HG03060 (cell line): ENCODE results near the gene ICAM1.
"Not testable (repeated sequence)": the region's sequence is repeated elsewhere in the genome, so short reads cannot be mapped to it uniquely, and the experiment has no call there.

Experiments used
- ATAC-seq: cut with Tn5 transposase; IDR thresholded peaks from one replicate; pipeline ENCODE4 v1.9.1; 2021; ENCODE audit warnings: low read depth, moderate number of reproducible peaks; ENCODE audit not compliant: unreplicated experiment

The ICAM1 gene, protein sequence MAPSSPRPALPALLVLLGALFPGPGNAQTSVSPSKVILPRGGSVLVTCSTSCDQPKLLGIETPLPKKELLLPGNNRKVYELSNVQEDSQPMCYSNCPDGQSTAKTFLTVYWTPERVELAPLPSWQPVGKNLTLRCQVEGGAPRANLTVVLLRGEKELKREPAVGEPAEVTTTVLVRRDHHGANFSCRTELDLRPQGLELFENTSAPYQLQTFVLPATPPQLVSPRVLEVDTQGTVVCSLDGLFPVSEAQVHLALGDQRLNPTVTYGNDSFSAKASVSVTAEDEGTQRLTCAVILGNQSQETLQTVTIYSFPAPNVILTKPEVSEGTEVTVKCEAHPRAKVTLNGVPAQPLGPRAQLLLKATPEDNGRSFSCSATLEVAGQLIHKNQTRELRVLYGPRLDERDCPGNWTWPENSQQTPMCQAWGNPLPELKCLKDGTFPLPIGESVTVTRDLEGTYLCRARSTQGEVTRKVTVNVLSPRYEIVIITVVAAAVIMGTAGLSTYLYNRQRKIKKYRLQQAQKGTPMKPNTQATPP

DNA sequence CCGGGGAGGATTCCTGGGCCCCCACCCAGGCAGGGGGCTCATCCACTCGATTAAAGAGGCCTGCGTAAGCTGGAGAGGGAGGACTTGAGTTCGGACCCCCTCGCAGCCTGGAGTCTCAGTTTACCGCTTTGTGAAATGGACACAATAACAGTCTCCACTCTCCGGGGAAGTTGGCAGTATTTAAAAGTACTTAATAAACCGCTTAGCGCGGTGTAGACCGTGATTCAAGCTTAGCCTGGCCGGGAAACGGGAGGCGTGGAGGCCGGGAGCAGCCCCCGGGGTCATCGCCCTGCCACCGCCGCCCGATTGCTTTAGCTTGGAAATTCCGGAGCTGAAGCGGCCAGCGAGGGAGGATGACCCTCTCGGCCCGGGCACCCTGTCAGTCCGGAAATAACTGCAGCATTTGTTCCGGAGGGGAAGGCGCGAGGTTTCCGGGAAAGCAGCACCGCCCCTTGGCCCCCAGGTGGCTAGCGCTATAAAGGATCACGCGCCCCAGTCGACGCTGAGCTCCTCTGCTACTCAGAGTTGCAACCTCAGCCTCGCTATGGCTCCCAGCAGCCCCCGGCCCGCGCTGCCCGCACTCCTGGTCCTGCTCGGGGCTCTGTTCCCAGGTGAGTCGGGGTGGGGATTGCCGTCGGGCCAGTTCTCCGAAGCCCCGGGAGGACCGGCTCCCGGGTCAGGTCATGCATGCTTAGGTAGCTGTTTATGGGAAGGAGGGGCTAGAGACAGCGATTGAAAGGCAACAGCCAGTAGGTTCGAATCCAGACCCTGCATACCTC, at the start of gene ICAM1:
Gene ICAM1 (plus strand): TSS at position 505 of the 779 bp plus-strand sequence. CDS start 40 bp downstream, at position 545.
- ATAC-seq: no peak

DNA sequence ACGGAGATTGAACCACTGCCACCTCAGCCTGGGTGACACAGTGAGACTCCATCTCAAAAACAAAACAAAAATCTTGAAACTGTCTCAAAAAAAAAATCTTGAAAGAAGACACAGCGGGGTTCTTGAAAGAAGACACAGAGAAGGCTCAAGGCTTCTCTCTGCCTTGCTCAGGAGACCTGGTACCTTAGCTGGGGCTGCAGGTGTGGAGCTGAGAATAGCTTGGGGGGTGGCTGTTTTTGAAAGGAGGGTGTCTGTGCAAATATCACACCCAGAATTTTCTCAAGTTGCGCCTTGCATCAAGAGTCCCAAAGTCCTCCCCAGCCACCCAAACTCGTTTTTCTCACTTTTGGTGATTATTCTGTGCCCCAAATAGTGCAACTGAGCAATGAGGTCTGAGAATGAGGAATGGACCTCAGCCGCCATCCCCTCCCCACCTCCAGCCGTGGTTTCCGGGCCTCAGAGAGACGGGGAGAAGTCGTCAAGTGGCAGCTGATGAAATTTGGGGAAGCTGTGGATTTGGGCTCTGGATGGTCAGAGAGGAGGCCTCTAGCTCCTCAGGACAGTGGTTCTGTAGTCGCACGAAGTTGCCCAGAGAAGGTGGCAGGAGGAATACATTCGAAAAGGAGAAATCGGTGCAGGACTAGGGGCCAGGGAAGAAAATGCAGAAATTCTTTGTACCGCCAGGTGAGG, 48.6 kb upstream of the ICAM1 start:
- no peak for ATAC-seq

DNA sequence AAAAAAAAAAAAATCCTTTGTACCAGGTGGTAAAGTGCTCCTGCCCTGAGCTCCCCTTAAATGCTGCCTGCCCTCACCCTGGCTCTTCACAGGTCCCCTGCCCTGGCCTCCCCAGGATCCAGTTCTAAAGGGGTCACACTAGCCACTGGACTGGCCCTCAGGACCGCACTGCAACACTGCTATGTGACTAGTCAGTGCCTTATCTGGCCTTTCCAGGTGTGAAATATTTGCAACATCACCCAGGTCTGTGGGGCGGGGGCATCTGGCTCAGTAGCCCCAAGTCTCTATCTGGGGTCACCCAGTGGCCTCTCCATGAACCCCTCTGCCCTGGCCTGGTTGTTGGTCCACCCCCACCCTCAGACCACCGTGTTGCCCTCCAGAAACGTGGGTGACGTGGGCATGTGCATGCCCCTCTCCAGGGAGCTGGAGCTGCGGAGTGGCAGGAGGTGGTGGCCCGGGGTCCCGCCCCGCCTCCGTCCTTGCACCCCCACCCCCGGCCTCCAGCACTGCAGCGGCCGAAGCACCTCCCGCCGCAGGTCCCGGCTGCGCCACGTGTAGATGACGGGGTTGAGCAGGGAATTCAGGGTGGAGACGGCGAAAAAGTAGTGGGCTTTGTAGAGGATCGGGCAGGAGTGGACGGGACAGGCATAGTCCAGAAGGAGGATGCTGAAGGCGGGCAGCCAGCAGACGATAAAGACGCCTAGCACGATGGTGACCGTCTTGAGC, 47.3 kb upstream of the ICAM1 start:
- no peak for ATAC-seq

DNA sequence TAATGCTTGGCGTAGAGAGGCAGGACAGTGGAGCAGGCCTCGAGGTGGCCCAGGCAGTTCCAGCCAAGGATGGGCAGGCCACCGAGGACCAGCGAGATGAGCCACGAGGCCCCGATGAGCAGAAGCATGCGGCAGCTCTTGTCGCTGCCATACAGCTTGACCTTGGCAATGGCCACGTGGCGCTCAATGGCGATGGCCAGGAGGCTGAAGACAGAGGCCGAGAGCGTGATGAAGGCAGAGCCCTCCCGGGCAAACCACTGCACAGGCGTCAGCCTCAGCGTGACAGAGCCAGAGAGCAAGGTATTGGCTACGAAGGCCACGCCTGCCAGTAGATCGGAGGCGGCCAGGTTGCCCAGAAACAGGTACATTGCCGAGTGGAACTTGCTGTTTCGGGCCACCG, 46.6 kb upstream of the ICAM1 start:
- no peak for ATAC-seq

DNA sequence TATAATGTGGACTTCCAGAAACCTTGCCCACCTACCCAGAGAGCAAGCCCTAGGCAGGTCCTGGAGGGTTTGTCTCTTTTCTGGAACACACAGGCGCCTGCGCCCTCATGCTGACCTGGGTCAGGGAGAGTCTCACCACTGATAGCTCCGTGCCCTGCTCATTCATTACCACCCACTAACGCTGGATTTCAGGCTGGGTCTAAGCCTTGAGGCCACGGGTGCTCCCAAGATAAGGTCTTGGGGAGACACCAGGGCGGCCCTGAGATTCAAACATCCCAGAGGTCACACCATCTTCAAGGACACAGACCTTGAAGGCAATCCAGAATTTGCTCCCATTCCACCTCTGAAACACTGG, 44.9 kb upstream of the ICAM1 start:
- no peak for ATAC-seq

DNA sequence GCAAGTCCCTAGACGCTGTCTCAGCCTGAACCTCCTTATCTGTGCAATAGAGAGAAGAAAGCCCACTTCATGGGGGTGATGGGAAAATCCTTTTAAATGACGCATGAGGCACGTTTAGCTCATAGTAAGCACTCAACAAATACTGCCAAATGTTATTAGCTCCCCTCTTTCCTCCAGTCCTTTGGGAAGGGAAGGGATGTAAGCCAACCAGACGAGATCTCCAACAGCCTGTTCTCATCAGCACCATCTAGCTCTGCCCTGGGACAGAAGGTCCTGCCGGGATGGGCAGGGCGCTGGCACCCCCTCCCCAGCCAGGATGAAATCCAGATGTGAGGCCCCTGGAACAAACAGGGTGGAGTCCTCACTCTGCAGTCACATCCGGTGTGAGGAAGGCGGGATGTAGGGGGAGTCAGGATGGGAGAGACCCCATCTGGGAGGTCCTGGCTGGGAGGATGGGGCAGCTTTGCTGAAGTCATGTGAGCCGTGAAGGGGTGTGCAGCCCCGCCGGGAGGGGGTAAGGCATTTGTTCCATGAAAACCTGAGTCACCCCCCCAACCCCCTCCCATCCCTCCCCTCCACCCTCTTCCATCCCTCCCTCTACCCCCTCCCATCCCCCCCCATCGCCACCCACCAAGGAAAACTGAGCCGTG, 44.4 kb upstream of the ICAM1 start:
- ATAC-seq: no peak

DNA sequence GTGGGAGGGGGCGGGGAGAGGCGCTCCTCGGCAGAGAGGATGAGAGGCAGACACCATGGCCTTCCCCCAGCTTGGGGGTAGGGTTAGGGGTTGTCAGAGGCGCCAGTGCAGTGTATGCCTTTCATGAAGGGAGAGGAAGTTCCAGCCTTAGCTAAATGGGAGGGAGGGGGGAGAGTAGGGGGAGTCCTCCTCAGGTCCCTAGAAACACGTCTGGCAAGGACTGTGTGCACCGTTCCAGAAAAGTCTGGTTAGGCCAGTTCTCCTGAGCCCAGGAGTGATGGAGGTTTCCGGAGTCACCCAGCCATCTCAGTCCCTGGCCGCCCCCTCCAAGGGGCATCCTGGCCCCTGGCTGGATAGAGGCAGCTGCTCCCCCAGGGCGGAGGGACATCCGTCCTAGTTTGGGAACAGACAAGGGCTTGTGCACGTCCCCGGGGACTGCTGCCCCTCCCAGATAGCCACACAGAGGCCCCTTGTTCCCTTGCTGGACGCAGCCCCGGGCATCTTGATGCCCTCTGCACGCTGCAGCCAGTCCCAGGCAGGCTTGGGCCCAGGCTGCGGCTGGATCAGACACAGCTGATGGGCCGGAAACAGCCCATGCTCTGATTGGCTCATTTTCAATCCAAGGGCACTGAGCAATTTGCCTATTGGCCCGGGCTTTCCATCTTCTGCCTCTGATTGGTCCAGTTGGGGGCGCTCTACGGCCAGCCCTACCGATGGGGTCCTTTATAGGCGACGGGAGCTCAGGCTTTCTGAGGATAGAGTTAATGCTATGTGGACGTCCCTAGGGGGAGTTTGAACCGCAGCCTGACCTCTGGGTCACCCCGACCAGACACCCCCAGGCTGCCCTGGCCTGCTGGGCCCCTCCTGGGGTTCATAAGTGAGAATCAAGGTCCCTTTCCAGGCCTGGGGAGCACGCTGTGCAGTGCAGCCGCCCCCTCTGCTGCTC, 43.6 kb upstream of the ICAM1 start:
- ATAC-seq: no peak

DNA sequence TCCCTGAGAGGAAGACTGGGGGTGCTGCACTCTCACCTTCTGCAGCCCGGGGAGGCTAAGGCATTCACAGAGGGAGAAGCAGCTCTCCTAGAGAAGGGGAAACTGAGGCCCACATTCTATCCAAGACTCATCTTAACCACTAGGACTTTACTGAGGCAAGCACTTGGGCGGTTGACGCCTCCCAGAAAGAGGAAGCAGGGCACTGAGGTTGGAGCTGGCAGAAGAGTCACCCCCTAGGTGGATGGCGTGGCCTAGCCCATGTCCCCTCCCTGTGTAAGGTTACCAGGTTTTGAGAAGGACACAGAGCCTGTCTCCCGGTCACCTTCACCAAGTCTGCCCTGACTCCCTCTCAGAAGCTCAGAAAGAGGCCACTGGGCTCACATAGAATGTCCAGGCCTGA, 42.5 kb upstream of the ICAM1 start:
- ATAC-seq: no peak

DNA sequence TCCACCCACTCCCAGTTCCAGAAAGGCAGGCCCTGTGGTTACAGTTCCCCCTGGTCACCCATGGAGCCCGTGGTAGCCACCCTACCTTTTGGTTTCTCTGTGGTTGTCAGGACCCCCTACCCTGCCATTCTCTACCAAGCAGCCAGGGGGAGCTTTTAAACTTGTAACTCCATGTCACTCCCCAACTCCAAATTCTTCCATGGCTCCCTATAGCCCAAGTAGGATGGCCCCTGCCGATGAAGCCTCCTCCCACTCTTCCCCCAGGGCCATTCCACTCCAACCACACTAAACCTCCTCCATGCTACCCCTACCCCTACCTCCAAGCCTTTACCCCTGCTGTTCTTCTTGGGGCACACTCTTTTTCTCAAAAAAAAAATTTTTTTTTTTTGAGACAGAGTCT, 42.0 kb upstream of the ICAM1 start:
- no peak for ATAC-seq

DNA sequence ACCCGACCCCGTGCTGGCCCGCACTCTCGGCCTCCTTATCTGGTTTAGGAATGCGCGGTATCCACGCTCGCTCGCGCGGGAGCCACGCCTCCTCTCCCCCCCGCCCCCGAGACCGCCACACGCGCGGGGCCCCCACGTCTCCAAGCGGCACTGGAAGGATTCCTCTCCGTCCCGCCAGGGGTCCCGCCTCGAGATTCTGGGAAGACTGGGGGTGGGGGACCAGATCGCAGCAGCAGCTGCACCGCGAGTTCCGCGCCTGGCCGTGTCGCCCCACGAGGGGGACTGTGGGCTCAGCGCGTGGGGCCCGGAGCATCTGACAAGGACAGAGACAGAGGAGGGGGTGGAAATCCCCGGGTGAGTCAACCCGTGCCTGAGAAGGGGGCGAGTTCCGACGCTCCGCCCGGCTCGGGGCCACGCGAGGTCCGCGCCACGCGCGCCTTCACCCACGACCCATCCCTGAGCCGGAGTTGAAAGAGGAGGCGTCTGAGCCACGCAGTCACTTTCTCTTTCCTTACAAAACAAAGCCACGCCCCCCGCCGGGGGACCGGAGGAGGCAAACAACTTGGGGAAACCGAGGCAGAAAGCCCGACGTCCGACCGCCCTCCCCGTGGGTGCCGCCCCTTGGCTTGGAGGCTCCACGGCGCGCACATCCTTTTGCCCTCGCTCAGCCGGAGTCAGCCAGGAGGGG, 40.6 kb upstream of the ICAM1 start:
- no peak for ATAC-seq

DNA sequence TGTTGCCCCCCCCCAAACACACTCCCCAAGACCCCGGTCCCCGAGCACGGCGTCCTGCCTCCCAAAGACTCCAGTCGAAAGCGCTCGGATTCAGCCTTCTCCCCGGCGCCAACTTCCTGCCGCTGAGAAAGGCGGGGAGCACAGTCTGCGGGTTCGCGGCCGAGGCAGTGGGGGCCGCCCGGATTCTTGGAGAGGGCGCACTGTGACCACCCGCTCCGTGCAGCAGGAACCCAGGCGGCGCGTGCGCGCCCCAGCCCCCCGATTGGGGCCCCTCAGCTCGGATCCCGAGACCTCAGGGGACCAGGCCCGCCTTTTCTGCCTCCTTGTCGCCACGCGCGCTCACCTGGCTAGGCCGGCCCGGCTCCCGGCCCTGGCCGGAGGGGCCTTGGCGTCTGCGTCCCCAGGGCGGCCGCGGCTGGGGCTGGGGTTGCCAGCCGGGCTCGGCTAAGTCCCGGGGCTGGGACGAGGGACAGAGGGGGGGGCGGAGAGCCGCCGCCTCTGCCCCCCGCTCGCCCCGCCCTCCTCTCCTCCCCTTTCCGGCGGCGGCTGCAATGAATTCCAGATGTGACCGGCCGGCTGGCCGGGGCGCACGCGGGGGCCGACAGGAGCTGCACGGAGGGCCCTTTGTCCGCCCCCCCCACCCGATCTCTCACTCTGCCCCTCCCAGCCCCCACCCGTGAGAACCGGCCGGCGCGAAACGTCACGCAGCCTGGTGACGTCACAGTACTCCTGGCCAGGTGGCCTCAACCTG, 39.9 kb upstream of the ICAM1 start, which contains the start of gene S1PR2:
Gene S1PR2 (minus strand): TSS at position 471 of the 751 bp plus-strand sequence. CDS start 6,426 bp downstream, outside the sequence.
- no peak for ATAC-seq

DNA sequence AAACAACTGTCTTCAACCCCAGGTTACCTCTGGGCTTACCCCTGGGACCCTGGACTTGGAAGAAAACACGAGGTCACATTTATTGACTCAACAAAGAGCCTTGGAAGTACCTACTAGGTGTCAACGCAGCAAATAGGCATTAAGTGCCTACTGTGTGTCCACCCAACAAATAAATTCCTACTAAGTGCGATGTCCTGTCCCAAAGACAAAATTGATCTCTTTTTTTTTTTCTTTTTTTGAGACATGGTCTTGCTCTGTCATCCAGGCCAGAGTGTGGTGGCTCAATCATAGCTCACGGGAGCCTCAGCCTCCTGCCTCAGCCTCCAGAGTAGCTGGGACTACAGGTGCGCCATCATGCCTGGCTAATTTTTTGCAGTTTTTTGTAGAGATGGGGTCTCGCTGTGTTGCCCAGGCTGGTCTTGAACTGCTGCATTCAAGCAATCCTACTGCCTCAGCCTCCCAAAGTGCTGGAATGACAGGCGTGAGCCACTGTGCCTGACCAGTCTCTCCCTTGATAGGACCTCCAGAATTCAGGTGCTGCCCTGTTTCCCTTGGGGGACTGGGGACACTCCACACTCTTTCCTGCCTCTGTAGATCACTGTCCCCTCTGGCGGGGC, 39.2 kb upstream of the ICAM1 start:
- ATAC-seq: no peak

DNA sequence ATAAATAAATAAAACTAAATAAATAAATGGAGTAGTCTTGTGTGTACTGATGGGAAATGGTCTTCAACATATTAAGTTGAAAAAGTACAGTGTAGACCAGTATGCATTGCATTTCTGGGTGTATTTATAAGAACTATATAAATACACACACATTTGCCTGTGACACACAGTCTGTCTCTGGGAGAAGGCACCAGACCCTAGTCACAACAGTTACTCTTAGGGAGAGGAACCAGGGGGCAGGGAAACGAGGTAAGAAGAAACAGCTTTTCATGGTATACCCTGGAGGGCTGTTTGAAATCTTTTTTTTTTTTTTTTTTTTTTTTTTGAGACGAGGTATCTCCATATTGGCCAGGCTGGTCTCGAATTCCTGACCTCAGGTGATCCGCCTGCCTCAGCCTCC, 37.0 kb upstream of the ICAM1 start:
- ATAC-seq: no peak

DNA sequence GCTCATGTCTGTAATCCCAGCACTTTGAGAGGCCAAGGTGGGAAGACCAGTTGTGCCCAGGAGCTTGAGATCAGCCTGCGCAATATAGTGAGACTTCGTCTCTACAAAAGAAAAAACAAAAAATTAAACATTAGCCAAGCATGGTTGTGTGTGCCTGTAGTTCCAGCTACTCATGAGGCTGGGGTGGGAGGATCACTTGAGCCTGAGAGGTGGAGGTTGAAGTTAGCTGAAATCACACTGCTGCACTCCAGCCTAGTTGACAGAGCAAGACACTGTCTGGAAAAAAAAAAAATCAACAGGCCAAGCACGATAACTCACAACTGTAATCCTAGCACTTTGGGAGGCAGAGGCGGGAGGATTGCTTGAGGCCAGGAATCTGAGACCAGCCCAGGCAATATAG, 35.9 kb upstream of the ICAM1 start:
- ATAC-seq: no peak

DNA sequence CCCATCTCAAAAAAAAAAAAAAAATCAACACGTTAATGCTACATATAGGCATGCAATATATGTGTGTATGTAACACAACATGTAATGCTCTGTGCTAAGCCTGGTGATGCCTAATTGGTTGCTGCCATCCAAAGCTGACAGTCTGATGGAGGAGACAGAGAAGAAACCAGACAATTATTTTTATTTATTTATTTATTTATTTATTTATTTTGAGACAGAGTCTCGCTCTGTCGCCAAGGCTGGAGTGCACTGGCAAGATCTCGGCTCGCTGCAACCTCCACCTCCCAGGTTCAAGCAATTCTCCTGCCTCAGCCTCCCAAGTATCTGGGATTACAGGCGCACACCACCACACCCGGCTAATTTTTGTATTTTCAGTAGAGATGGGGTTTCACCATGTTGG, 35.5 kb upstream of the ICAM1 start:
- not testable (repeated sequence) for ATAC-seq

DNA sequence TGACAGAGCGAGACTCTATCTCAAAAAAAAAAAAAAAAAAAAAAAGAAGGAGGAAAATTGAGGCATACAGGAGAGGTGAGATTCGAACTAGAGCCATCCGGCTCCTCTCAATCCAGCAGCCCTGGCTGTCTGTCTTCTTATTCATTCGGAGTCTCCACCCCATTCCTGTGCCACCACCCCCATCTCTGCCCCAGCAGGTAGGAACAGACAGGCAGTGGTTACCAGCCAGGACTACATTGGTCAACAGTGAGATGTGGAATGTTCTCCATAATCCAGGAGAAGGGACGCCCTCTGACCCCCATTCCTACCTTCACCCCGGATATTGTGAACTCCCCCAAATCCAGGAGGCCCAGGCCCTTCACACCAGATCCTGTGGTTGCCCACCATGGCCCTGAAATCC, 33.2 kb upstream of the ICAM1 start:
- ATAC-seq: no peak

DNA sequence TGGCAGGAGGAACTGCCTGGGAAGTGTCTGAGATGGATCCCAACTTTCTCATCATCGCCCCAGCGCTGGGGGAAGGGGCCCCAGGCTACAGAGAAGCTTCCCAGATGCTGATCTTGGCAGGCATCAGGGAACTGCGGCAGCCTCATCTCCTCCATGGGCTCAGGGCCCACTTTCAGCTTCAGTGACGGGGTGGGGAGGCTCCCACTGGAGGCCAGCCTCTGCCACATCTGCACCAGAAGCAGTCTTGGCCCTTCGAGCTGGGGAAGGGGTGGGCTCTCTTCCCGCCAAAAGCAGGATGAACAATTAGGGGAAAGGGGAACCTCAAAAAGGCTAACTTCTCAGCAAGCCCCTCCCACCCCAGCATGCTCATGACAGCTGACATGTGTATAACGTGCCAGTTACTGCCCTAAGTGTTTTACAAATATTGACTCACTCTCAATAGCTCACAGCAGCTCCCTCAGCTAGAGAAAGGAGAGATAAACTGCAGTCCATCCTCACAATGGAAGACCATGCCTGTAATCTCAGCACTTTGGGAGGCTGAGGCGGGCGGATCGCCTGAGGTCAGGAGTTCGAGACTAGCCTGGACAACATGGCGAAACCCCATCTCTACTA, 32.6 kb upstream of the ICAM1 start:
- no peak for ATAC-seq
